GM12878 (cell line): Measurements from ENCODE around the gene CREB5. TPM values are rescaled to one million over a fixed set of nuclear protein-coding genes. Genes with fewer than 3 reads are reported as not detected.

ENCODE experiments used
- BHLHE40 ChIP-seq, 2 experiments: fragments of 450-650 bp in 1 of 2; IDR thresholded peaks; 2 replicates each; pipeline ENCODE4 v1.6.1; 2011 to 2017; ENCODE audit warnings: low read depth in 2 of 2, borderline replicate concordance in 1 of 2, improper control_type of control experiment in 1 of 2, low read length in 1 of 2, mild to moderate bottlenecking in 1 of 2
- EED ChIP-seq: sonication (generic); IDR thresholded peaks from 2 replicates; pipeline ENCODE4 v1.6.1; 2016; ENCODE audit warnings: antibody characterized with exemption, low read depth
- FOS ChIP-seq: IDR thresholded peaks from 3 replicates; pipeline ENCODE4 v1.6.1; 2011; ENCODE audit warnings: borderline replicate concordance; ENCODE audit not compliant: insufficient read length; ENCODE audit errors: extremely low read depth
- FOXM1 ChIP-seq: IDR thresholded peaks from 2 replicates; pipeline ENCODE4 v1.6.1; 2012; ENCODE audit warnings: low read depth, mild to moderate bottlenecking, inconsistent platforms, low read length, moderate library complexity
- HCFC1 ChIP-seq: fragments of 150-350 bp; IDR thresholded peaks from 2 replicates; pipeline ENCODE4 v1.6.1; 2014; ENCODE audit warnings: low read length
- KLF5 ChIP-seq: fragments of 450-650 bp; IDR thresholded peaks from 2 replicates; pipeline ENCODE4 v1.6.1; 2014; ENCODE audit warnings: mild to moderate bottlenecking; ENCODE audit not compliant: partially characterized antibody
- PML ChIP-seq: IDR thresholded peaks from 2 replicates; pipeline ENCODE4 v1.6.1; 2012; ENCODE audit warnings: low read length, inconsistent platforms
- POLR2AphosphoS5 ChIP-seq: IDR thresholded peaks from 2 replicates; pipeline ENCODE4 v1.6.1; 2011; ENCODE audit warnings: mild to moderate bottlenecking, low read length, inconsistent platforms
- SIX5 ChIP-seq: IDR thresholded peaks from 2 replicates; pipeline ENCODE4 v1.6.1; 2011; ENCODE audit warnings: mild to moderate bottlenecking, low read depth, low read length, moderate library complexity; ENCODE audit not compliant: severe bottlenecking
- SMAD1 ChIP-seq: fragments of 450-650 bp; IDR thresholded peaks from 2 replicates; pipeline ENCODE4 v1.6.1; 2018; ENCODE audit warnings: mild to moderate bottlenecking, low read depth; ENCODE audit not compliant: partially characterized antibody
- SP1 ChIP-seq: IDR thresholded peaks from one replicate; pipeline ENCODE4 v1.6.1; 2011; ENCODE audit warnings: low read depth, low read length
- polyA plus RNA-seq, 11 experiments: library from polyadenylated mRNA; depleted of rRNA in 4 of 11; unstranded in 6 of 11; stranded (reverse) in 5 of 11; fragments of >200 nt; fragmentation: Nextera tagmentation in 4 of 11; fragmentation: Illumina TruSeq in 1 of 11; extraction: Ambion mirVana in 4 of 11; extraction: Trizol in 1 of 11; gene quantifications; 1 replicate in 1 of 11; 2 replicates in 10 of 11; pipeline versions ENCODE4 v1.2.1 to v1.2.3, GENCODE V29; 2011 to 2016; ENCODE audit warnings: inconsistent platforms in 2 of 11, missing spikeins in 2 of 11, low read depth in 1 of 11
- total RNA-seq, 4 experiments: library from RNA; depleted of rRNA in 3 of 4; stranded (reverse); fragments of >200 nt in 3 of 4; fragmentation: Illumina TruSeq in 1 of 4; extraction: Trizol in 1 of 4; gene quantifications; 2 replicates each; pipeline versions ENCODE4 v1.2.1 to v1.2.3, GENCODE V29; 2013 to 2021
- TF ChIP-seq, protein P1 (sequence below): fragments of 450-650 bp; formaldehyde crosslinking; IDR thresholded peaks from 2 replicates; pipeline ENCODE4 v1.4.0; 2020; ENCODE audit warnings: mild to moderate bottlenecking, moderate library complexity
- TF ChIP-seq, protein P2 (sequence below): fragments of 450-650 bp; IDR thresholded peaks from 2 replicates; pipeline ENCODE4 v1.6.1; 2016; ENCODE audit warnings: mild to moderate bottlenecking
- TF ChIP-seq, protein P3 (sequence below): fragments of 450-650 bp; IDR thresholded peaks from 2 replicates; pipeline ENCODE4 v1.6.1; 2017; ENCODE audit warnings: mild to moderate bottlenecking, low read depth, inconsistent platforms; ENCODE audit not compliant: poor library complexity, severe bottlenecking
- TF ChIP-seq, protein P4 (sequence below): fragments of 450-650 bp; IDR thresholded peaks from 2 replicates; pipeline ENCODE4 v1.6.1; 2016; ENCODE audit warnings: mild to moderate bottlenecking
- TF ChIP-seq, protein P5 (sequence below): IDR thresholded peaks from 2 replicates; pipeline ENCODE4 v1.6.1; 2012; ENCODE audit warnings: improper control_type of control experiment, low read depth, low read length; ENCODE audit not compliant: insufficient replicate concordance

CREB5 gene
- total and polyA plus RNA-seq, 10 of the 15 experiments (the other 5 are each of a cell fraction or from before 2014, with no cell fraction given), result 12.9 to 74.1 (median 53.0) TPM

DNA sequence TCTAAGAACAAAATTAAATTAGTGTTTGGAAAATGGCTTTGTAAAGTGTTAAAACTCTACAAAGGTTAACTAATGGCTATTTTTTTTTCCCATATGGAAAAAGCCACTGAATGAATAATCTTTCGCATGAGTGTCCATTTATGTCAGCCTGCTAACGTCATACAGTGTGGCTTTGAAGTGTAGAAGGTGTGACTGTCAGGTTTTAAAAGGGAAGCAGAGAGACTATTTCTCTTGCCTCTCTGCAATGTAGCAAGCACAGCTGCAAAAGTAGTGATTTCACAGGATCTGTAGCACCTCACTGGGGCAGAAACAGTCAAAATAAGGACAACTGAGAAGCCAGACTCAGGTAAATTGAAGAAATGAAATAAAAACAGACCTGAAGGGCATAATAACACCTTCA lies 53.4 kb downstream of the CREB5 start (continued):
- TF ChIP-seq FOXM1, result no peak
- no peak for TF ChIP-seq SIX5
- no peak for TF ChIP-seq FOS
- no peak for TF ChIP-seq KLF5
- TF ChIP-seq, protein P1, sequence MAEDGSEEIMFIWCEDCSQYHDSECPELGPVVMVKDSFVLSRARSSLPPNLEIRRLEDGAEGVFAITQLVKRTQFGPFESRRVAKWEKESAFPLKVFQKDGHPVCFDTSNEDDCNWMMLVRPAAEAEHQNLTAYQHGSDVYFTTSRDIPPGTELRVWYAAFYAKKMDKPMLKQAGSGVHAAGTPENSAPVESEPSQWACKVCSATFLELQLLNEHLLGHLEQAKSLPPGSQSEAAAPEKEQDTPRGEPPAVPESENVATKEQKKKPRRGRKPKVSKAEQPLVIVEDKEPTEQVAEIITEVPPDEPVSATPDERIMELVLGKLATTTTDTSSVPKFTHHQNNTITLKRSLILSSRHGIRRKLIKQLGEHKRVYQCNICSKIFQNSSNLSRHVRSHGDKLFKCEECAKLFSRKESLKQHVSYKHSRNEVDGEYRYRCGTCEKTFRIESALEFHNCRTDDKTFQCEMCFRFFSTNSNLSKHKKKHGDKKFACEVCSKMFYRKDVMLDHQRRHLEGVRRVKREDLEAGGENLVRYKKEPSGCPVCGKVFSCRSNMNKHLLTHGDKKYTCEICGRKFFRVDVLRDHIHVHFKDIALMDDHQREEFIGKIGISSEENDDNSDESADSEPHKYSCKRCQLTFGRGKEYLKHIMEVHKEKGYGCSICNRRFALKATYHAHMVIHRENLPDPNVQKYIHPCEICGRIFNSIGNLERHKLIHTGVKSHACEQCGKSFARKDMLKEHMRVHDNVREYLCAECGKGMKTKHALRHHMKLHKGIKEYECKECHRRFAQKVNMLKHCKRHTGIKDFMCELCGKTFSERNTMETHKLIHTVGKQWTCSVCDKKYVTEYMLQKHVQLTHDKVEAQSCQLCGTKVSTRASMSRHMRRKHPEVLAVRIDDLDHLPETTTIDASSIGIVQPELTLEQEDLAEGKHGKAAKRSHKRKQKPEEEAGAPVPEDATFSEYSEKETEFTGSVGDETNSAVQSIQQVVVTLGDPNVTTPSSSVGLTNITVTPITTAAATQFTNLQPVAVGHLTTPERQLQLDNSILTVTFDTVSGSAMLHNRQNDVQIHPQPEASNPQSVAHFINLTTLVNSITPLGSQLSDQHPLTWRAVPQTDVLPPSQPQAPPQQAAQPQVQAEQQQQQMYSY (CRISPR knock-in tag), result no peak
- TF ChIP-seq PML, result no peak
- TF ChIP-seq, protein P2, sequence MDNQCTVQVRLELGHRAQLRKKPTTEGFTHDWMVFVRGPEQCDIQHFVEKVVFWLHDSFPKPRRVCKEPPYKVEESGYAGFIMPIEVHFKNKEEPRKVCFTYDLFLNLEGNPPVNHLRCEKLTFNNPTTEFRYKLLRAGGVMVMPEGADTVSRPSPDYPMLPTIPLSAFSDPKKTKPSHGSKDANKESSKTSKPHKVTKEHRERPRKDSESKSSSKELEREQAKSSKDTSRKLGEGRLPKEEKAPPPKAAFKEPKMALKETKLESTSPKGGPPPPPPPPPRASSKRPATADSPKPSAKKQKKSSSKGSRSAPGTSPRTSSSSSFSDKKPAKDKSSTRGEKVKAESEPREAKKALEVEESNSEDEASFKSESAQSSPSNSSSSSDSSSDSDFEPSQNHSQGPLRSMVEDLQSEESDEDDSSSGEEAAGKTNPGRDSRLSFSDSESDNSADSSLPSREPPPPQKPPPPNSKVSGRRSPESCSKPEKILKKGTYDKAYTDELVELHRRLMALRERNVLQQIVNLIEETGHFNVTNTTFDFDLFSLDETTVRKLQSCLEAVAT, result 0 out of 2 replicates have a peak, but pooled peaks have one; percentile 39
- TF ChIP-seq HCFC1, result no peak
- peak; percentile 27 for TF ChIP-seq SMAD1
- TF ChIP-seq, protein P3, sequence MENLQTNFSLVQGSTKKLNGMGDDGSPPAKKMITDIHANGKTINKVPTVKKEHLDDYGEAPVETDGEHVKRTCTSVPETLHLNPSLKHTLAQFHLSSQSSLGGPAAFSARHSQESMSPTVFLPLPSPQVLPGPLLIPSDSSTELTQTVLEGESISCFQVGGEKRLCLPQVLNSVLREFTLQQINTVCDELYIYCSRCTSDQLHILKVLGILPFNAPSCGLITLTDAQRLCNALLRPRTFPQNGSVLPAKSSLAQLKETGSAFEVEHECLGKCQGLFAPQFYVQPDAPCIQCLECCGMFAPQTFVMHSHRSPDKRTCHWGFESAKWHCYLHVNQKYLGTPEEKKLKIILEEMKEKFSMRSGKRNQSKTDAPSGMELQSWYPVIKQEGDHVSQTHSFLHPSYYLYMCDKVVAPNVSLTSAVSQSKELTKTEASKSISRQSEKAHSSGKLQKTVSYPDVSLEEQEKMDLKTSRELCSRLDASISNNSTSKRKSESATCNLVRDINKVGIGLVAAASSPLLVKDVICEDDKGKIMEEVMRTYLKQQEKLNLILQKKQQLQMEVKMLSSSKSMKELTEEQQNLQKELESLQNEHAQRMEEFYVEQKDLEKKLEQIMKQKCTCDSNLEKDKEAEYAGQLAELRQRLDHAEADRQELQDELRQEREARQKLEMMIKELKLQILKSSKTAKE, result no peak
- 0 out of 2 replicates have a peak, but pooled peaks have one; percentile 22 for TF ChIP-seq EED
- TF ChIP-seq, protein P4, sequence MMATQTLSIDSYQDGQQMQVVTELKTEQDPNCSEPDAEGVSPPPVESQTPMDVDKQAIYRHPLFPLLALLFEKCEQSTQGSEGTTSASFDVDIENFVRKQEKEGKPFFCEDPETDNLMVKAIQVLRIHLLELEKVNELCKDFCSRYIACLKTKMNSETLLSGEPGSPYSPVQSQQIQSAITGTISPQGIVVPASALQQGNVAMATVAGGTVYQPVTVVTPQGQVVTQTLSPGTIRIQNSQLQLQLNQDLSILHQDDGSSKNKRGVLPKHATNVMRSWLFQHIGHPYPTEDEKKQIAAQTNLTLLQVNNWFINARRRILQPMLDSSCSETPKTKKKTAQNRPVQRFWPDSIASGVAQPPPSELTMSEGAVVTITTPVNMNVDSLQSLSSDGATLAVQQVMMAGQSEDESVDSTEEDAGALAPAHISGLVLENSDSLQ, result peak; percentile 40; the same call in 1 of the 2 replicates
- TF ChIP-seq POLR2AphosphoS5, result no peak
- TF ChIP-seq, protein P5, sequence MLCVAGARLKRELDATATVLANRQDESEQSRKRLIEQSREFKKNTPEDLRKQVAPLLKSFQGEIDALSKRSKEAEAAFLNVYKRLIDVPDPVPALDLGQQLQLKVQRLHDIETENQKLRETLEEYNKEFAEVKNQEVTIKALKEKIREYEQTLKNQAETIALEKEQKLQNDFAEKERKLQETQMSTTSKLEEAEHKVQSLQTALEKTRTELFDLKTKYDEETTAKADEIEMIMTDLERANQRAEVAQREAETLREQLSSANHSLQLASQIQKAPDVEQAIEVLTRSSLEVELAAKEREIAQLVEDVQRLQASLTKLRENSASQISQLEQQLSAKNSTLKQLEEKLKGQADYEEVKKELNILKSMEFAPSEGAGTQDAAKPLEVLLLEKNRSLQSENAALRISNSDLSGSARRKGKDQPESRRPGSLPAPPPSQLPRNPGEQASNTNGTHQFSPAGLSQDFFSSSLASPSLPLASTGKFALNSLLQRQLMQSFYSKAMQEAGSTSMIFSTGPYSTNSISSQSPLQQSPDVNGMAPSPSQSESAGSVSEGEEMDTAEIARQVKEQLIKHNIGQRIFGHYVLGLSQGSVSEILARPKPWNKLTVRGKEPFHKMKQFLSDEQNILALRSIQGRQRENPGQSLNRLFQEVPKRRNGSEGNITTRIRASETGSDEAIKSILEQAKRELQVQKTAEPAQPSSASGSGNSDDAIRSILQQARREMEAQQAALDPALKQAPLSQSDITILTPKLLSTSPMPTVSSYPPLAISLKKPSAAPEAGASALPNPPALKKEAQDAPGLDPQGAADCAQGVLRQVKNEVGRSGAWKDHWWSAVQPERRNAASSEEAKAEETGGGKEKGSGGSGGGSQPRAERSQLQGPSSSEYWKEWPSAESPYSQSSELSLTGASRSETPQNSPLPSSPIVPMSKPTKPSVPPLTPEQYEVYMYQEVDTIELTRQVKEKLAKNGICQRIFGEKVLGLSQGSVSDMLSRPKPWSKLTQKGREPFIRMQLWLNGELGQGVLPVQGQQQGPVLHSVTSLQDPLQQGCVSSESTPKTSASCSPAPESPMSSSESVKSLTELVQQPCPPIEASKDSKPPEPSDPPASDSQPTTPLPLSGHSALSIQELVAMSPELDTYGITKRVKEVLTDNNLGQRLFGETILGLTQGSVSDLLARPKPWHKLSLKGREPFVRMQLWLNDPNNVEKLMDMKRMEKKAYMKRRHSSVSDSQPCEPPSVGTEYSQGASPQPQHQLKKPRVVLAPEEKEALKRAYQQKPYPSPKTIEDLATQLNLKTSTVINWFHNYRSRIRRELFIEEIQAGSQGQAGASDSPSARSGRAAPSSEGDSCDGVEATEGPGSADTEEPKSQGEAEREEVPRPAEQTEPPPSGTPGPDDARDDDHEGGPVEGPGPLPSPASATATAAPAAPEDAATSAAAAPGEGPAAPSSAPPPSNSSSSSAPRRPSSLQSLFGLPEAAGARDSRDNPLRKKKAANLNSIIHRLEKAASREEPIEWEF, result no peak
- 0 out of 4 replicates have a peak, but pooled peaks of 1 of the 2 experiments have one; percentile 42 for TF ChIP-seq BHLHE40 (IDR thresholded peaks at IDR 0.05; ENCODE audit: borderline replicate concordance in 1 of 2, low read depth in 2 of 2, low read length in 1 of 2)
- no peak for TF ChIP-seq SP1
